Measurements from ENCODE around the gene NOL12. TPM values are rescaled to one million over a fixed set of nuclear protein-coding genes. Genes with fewer than 3 reads are reported as not detected.

The NOL12 gene
- total RNA-seq, 1 experiment from 2014 or later = 30.4 TPM

- Histone ChIP-seq H4K5ac (ENCODE audit: insufficient read length, low read depth, low read length) (no peak overlapping the region), H3T11ph (ENCODE audit: low read length) (no peak overlapping the region), H3K79me1 (ENCODE audit: insufficient read depth, low read depth, low read length, poor library complexity, severe bottlenecking) (no peaks in the 10 kb centered on the region), H2BK120ac (ENCODE audit: low read depth, low read length, poor library complexity, severe bottlenecking) (no peak overlapping the region), H4K8ac (replicated peaks; ENCODE audit: insufficient read length, low read depth, low read length) (no peak overlapping the region), H3K4me2 (ENCODE audit: insufficient read depth, insufficient read length, low read length) (no peak overlapping the region), H3K18ac (ENCODE audit: insufficient read length, low read depth, low read length) (no peak overlapping the region), H2BK20ac (ENCODE audit: low read depth, low read length, poor library complexity, severe bottlenecking) (no peak overlapping the region), H3K9ac (ENCODE audit: extremely low read depth, insufficient read length, low read length) (no peak overlapping the region), H2AK5ac (ENCODE audit: insufficient read length, low read length) (no peak overlapping the region), H3K4me1 (ENCODE audit: insufficient read depth, low read length) (no peaks in the 10 kb centered on the region), H2BK5ac (ENCODE audit: insufficient read length, low read length) (no peak overlapping the region), H3K79me2 (ENCODE audit: insufficient read depth, low read length) (no peaks in the 10 kb centered on the region), H3K23ac (ENCODE audit: insufficient read length, low read depth, low read length) (no peak overlapping the region), H2BK15ac (ENCODE audit: low read depth, low read length) (no peak overlapping the region), H4K20me1 (ENCODE audit: control insufficient read depth, insufficient read depth, insufficient read length) (no peaks in the 10 kb centered on the region), H4K91ac (ENCODE audit: insufficient read length, low read depth, low read length) (no peak overlapping the region), H3K23me2 (ENCODE audit: insufficient read length, low read depth, low read length, poor library complexity, severe bottlenecking) (no peaks in the 10 kb centered on the region), H3K56ac (ENCODE audit: insufficient read length, low read depth, low read length) (no peak overlapping the region), H3K27ac (ENCODE audit: insufficient read length, low read depth, low read length) (no peak overlapping the region), H3K4ac (ENCODE audit: low read depth, low read length) (no peak overlapping the region), H2AFZ (ENCODE audit: low read length) (no peak overlapping the region), H3K9me3 (ENCODE audit: control insufficient read depth, low read depth, low read length) (no peaks in the 10 kb centered on the region), H3K27me3 (ENCODE audit: insufficient read depth, low read length) (no peaks in the 10 kb centered on the region), H2BK12ac (ENCODE audit: insufficient read length, low read depth, low read length) (no peak overlapping the region), H3K14ac (ENCODE audit: insufficient read depth, low read length) (no peak overlapping the region)
- H3K27me3 Mint-ChIP-seq (ENCODE audit: low read depth) = peaks cover 1% of the 10 kb centered on the region; the same call in 1 of the 2 replicates
- no CpG with 5 or more reads among the region's 2 CpGs for WGBS (ENCODE audit: extremely low coverage, insufficient read length, low lambda C conversion rate)
- peaks cover 0 to 8% of the 10 kb centered on the region in 2 experiments; a peak in 2 of 4 replicates for H3K4me1 Mint-ChIP-seq
- H3K9me3 Mint-ChIP-seq = no peaks in the 10 kb centered on the region
- H3K4me3 Mint-ChIP-seq = no peak overlapping the region
- no peak for DNase-seq
- H3K27ac Mint-ChIP-seq = no peak overlapping the region
- H3K36me3 Mint-ChIP-seq (ENCODE audit: insufficient read depth in 1 of 3, low read depth in 3 of 3) = peaks cover 32 to 67% (median 66%) of the 10 kb centered on the region in 3 experiments
- no peak for TF ChIP-seq CTCF (conservative IDR thresholded peaks at IDR 0.05)
Measured at GRCh38 chr22:37714634-37715033, 28.5 kb downstream of the NOL12 start.

Data from H9 (cell line).